Naive thymus-derived CD8-positive, alpha-beta T cell (primary cell): Measurements from ENCODE around the gene IQCB1. TPM values are rescaled to one million over a fixed set of nuclear protein-coding genes. Genes with fewer than 3 reads are reported as not detected.
A peak's percentile ranks its signal among the peaks of the same experiment; 100 is the strongest.

ENCODE experiments used
- ATAC-seq, 2 donors: fragments of 150-1000 bp; cut with Tn5 transposase in 1 of 2; sonication (Bioruptor Pico), chemical (Tn5 transposase) in 1 of 2; 1 replicate in 1 of 2; 2 replicates in 1 of 2; pipeline ENCODE4 v1.10.0; 2021; ENCODE audit warnings: mild to moderate bottlenecking in 2 of 2, moderate library complexity in 2 of 2
- POLR2A ChIA-PET: fragments of 350-600 bp; sonication (Branson Sonifier 250); formaldehyde crosslinking; loops from one replicate; lab custom pipeline; 2021; ENCODE audit warnings: antibody characterized with exemption; lab: Charles Lee
- DNase-seq, 10 donors: peaks; one replicate each; pipeline versions ENCODE4 v3.0.0 to v3.0.0-alpha.2; 2020 to 2022
- H3K27ac Mint-ChIP-seq, 10 donors: one replicate each; pipeline ENCODE4 v1.8.0; 2020 to 2022; ENCODE audit warnings: mild to moderate bottlenecking in 10 of 10, mixed read lengths in 10 of 10, moderate library complexity in 4 of 10, inconsistent platforms in 1 of 10
- H3K27me3 Mint-ChIP-seq, 5 donors: one replicate each; pipeline ENCODE4 v1.8.0; 2021 to 2022; ENCODE audit warnings: mixed read lengths in 5 of 5
- H3K36me3 Mint-ChIP-seq, 3 donors: one replicate each; pipeline ENCODE4 v1.8.0; 2020 to 2022; ENCODE audit warnings: mixed read lengths in 3 of 3, mild to moderate bottlenecking in 2 of 3, inconsistent platforms in 1 of 3
- H3K4me1 Mint-ChIP-seq, 4 donors: one replicate each; pipeline ENCODE4 v1.8.0; 2021 to 2022; ENCODE audit warnings: mixed read lengths in 4 of 4
- H3K4me3 Mint-ChIP-seq, 10 donors: one replicate each; pipeline ENCODE4 v1.8.0; 2020 to 2022; ENCODE audit warnings: mild to moderate bottlenecking in 10 of 10, mixed read lengths in 10 of 10, moderate library complexity in 6 of 10, inconsistent platforms in 1 of 10
- H3K9me3 Mint-ChIP-seq, 9 donors: one replicate each; pipeline ENCODE4 v1.8.0; 2020 to 2022; ENCODE audit warnings: mixed read lengths in 9 of 9, mild to moderate bottlenecking in 3 of 9, inconsistent platforms in 1 of 9, moderate library complexity in 1 of 9
- polyA plus RNA-seq, 3 donors: library from polyadenylated mRNA; unstranded; fragments of 300-500 nt; fragmentation: Illumina TruSeq; gene quantifications; one replicate each; pipeline ENCODE4 v1.2.3, GENCODE V29; 2021
- total RNA-seq, 8 experiments: library from RNA in 2 of 8; stranded (reverse) in 2 of 8; gene quantifications; one replicate each; pipeline ENCODE4 v1.2.3 and lab custom pipeline; 2021 to 2026

The IQCB1 gene
- total and polyA plus RNA-seq, 5 experiments from 2014 or later = 16.5 to 34.8 (median 18.0) TPM

DNA sequence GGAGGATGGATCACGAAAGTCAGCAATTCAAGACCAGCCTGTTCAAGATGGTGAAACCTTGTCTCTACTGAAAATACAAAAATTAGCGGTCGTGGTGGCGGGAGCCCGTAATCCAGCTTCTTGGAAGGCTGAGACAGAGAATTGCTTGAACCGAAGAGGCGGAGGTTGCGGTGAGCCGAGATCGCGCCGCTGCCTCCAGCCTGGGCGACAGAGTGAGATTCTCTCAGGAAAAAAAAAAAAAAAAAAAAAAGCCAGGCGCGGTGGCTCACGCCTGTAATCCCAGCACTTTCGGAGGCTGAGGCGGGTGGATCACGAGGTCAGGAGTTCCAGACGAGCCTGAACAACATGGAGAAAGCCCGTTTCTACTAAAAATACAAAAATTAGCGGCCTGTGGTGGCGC lies 5.1 kb upstream of the IQCB1 start:
- H3K27me3 Mint-ChIP-seq = no peaks in the 10 kb centered on the region
- POLR2A ChIA-PET = no interaction called here
- DNase-seq = no peak
- peaks cover 8 to 35% (median 18%) of the 10 kb centered on the region in 4 donors for H3K4me1 Mint-ChIP-seq
- no peak overlapping the region for H3K27ac Mint-ChIP-seq
- ATAC-seq = no peak
- H3K9me3 Mint-ChIP-seq = no peaks in the 10 kb centered on the region
- H3K36me3 Mint-ChIP-seq = peaks cover 0 to 2% (median 2%) of the 10 kb centered on the region in 3 donors
- H3K4me3 Mint-ChIP-seq = no peak overlapping the region

DNA sequence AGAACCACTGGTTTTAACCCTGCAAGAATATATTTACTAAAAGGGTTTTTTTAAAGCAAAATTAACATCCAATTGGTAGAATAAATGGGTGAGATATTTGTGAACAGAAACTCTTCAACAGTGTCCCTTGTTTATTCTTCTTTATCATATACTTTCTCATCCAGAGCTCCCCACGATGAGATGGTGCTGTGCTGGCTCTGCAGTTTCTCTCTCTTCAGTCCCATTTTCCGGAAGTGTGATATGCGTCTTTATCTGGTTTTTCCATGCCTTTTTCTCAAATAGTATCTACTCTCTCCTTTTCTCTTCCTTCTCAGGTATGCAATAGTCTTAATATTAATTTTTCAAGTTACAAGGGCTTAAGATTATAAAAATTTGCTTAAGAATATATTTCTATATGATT lies 1.6 kb upstream of the IQCB1 start:
- Mint-ChIP-seq H3K27me3 (no peaks in the 10 kb centered on the region), H3K4me1 (peaks cover 20 to 64% (median 43%) of the 10 kb centered on the region in 4 donors), H3K36me3 (peaks cover 0 to 18% (median 8%) of the 10 kb centered on the region in 3 donors), H3K9me3 (no peaks in the 10 kb centered on the region), H3K4me3 (peak overlapping the region; percentile 62 to 98 (median 94)), H3K27ac (peak overlapping the region in 5 of 10 donors; percentile 14 to 96 (median 60))
- DNase-seq (no peak), ATAC-seq (no peak)
- POLR2A ChIA-PET = no interaction called here

GRCh38 chr3:121836064-121836463 lies 1.2 kb upstream of the IQCB1 start:
- DNase-seq (no peak), ATAC-seq (no peak)
- peak overlapping the region; percentile 89 to 98 (median 96) for H3K4me3 Mint-ChIP-seq
- H3K4me1 Mint-ChIP-seq = peaks cover 20 to 68% (median 45%) of the 10 kb centered on the region in 4 donors
- no peaks in the 10 kb centered on the region for H3K9me3 Mint-ChIP-seq
- H3K27me3 Mint-ChIP-seq = no peaks in the 10 kb centered on the region
- peaks cover 0 to 22% (median 10%) of the 10 kb centered on the region in 3 donors for H3K36me3 Mint-ChIP-seq
- POLR2A ChIA-PET = interaction anchor here (1.5 kb wide), 1 partner anchor 548 kb away, joined by 8 read pairs; the partner anchor contains the start of genes FAM162A and MIX23
- H3K27ac Mint-ChIP-seq = peak overlapping the region in 8 of 10 donors; percentile 32 to 97 (median 91)

GRCh38 chr3:121835465-121835801 lies 573 bp upstream of the IQCB1 start:
- ATAC-seq (peak in 1 of 2 donors; percentile 22), DNase-seq (no peak)
- Mint-ChIP-seq H3K9me3 (no peaks in the 10 kb centered on the region), H3K36me3 (peaks cover 0 to 26% (median 10%) of the 10 kb centered on the region in 3 donors), H3K27me3 (no peaks in the 10 kb centered on the region), H3K4me1 (peaks cover 23 to 75% (median 51%) of the 10 kb centered on the region in 4 donors), H3K4me3 (peak overlapping the region; percentile 89 to 98 (median 96)), H3K27ac (peak overlapping the region; percentile 82 to 97 (median 94))
- POLR2A ChIA-PET = interaction anchor here (1.5 kb wide), 1 partner anchor 548 kb away, joined by 8 read pairs; the partner anchor contains the start of genes FAM162A and MIX23

- POLR2A ChIA-PET = interaction anchor here (0.6 to 1.7 kb wide), 3 partner anchors 9 to 176 kb away, joined by 3 to 5 read pairs (median 3); partner anchors contain the start of gene HCLS1
- DNase-seq = peak in 2 of 10 donors; percentile 2 to 7
- peak overlapping the region; percentile 89 to 98 (median 96) for H3K4me3 Mint-ChIP-seq
- H3K36me3 Mint-ChIP-seq = peaks cover 0 to 33% (median 10%) of the 10 kb centered on the region in 3 donors
- no peaks in the 10 kb centered on the region for H3K9me3 Mint-ChIP-seq
- peak overlapping the region; percentile 82 to 97 (median 94) for H3K27ac Mint-ChIP-seq
- H3K4me1 Mint-ChIP-seq = peaks cover 23 to 80% (median 57%) of the 10 kb centered on the region in 4 donors
- H3K27me3 Mint-ChIP-seq = no peaks in the 10 kb centered on the region
- ATAC-seq = no peak
Observed at GRCh38 chr3:121834157-121834670, 646 bp downstream of the IQCB1 start.

DNA sequence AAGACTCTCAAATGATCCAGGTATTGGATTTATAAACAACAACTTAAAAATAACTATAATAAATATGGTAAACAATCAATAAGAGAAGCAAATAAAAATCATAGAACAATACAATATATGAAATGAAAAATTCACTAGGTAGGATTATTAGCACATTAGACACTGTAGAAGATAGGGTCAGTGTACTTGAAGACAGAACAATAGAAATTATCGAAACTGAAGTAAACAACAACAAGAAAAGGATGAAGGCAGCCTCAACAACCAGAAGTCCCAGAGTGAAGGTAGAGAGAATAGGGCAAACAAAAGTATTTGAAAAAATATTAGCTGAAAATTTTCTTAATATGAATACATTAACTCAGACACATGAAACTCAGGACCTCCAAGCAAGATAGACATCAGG lies 11.9 kb downstream of the IQCB1 start:
- H3K4me1 Mint-ChIP-seq = peaks cover 17 to 34% (median 33%) of the 10 kb centered on the region in 4 donors
- H3K27ac Mint-ChIP-seq = no peak overlapping the region
- no peak for ATAC-seq
- H3K36me3 Mint-ChIP-seq = peaks cover 29 to 89% (median 83%) of the 10 kb centered on the region in 3 donors
- POLR2A ChIA-PET = no interaction called here
- no peaks in the 10 kb centered on the region for H3K27me3 Mint-ChIP-seq
- peak overlapping the region in 4 of 10 donors; percentile 34 to 61 (median 42) for H3K4me3 Mint-ChIP-seq
- peaks cover 0 to 11% (median 8%) of the 10 kb centered on the region in 9 donors for H3K9me3 Mint-ChIP-seq
- no peak for DNase-seq

DNA sequence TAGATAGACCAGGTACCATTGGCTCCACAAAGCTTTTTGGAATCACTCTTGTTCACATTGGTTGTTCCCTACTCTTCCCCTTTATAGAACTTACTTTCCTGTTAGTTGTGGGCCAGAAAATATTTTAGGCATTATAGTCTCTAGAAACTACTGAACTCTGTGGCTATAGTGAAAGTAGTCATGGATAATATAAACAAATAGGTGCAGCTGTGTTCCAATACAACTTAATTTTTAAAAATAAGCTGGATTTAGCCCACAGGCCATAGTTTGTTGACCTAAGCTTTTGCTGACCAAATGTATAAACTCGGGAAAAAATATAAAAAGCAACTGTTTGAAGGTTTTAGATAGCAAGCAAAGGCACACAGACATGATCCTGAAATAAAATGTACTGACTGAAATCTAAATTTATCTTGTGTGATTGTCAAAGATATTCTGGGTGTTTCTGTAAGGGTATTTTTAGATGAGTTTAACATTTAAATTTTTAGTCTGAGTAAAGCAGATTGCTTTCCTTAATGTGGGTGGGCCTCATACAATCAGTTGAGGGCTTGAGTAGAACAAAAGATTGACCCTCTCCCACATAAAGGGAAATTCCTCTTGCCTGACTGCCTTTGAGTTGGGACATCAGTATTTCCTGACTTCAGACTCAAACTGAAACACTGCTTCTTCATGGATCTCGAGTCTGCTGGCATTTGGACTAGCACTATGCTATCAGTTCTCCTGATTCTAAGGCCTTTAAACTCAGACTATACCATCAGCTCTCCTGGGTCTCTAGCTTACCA lies 13.2 kb downstream of the IQCB1 start:
- POLR2A ChIA-PET = no interaction called here
- peak overlapping the region in 2 of 10 donors; percentile 4 for H3K27ac Mint-ChIP-seq

DNA sequence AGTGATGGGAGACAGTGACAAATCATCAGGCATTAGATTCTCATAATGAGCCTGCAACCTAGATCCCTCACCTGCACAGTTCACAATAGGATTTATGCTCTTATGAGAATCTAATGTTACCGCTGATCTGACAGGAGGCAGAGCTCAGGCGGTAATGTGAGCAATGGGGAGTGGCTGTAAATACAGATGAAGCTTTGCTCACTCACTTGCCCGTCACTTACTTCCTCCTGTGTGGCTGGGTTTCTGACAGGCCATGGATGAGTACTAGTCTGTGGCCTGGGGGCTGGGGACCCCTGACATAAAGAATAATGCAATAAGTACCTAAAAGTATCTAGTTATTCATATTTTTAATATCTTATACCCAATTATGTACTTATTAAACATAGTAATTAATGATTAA lies 15.6 kb downstream of the IQCB1 start:
- POLR2A ChIA-PET = no interaction called here
- H3K27me3 Mint-ChIP-seq = no peaks in the 10 kb centered on the region
- ATAC-seq = no peak
- no peak overlapping the region for H3K27ac Mint-ChIP-seq
- H3K4me1 Mint-ChIP-seq = peaks cover 29 to 66% (median 58%) of the 10 kb centered on the region in 4 donors
- no peak overlapping the region for H3K4me3 Mint-ChIP-seq
- peaks cover 34 to 89% (median 83%) of the 10 kb centered on the region in 3 donors for H3K36me3 Mint-ChIP-seq
- no peak for DNase-seq
- peaks cover 0 to 19% (median 8%) of the 10 kb centered on the region in 9 donors for H3K9me3 Mint-ChIP-seq

More for the DNA sequence above, 13.2 kb downstream of the IQCB1 start:
- ATAC-seq = no peak
- H3K4me1 Mint-ChIP-seq = peaks cover 23 to 45% (median 42%) of the 10 kb centered on the region in 4 donors
- peaks cover 0 to 18% (median 8%) of the 10 kb centered on the region in 9 donors for H3K9me3 Mint-ChIP-seq
- no peaks in the 10 kb centered on the region for H3K27me3 Mint-ChIP-seq
- H3K4me3 Mint-ChIP-seq = no peak overlapping the region
- H3K36me3 Mint-ChIP-seq = peaks cover 41 to 89% (median 83%) of the 10 kb centered on the region in 3 donors
- DNase-seq = no peak

DNA sequence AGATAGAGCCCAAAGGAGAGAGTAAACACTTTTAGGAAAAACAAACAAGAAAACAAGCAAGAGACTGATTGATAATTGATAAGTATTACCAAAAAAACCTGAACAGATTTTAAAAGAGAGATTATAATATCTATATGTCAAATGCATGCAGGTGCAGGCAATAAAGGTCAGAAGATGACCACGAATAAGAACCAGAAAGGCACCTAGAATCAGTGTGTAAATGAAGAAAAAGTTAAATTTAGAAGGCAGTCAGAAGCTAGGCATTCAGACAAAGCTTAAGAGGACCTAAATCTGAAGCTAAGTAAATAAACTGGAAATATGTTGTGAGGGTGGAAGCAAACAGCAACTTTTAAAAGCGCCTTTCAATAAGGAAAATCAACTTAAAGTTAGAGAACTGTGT lies 16.3 kb downstream of the IQCB1 start:
- H3K36me3 Mint-ChIP-seq = peaks cover 34 to 89% (median 83%) of the 10 kb centered on the region in 3 donors
- DNase-seq (no peak), ATAC-seq (no peak)
- H3K27me3 Mint-ChIP-seq = no peaks in the 10 kb centered on the region
- H3K27ac Mint-ChIP-seq = peak overlapping the region in 3 of 10 donors; percentile 8 to 65 (median 52)
- POLR2A ChIA-PET = interaction anchor here (0.5 kb wide), 1 partner anchor 158 kb away, joined by 3 read pairs; no protein-coding TSS in a partner anchor
- peaks cover 34 to 73% (median 65%) of the 10 kb centered on the region in 4 donors for H3K4me1 Mint-ChIP-seq
- peaks cover 0 to 19% (median 8%) of the 10 kb centered on the region in 9 donors for H3K9me3 Mint-ChIP-seq
- H3K4me3 Mint-ChIP-seq = peak overlapping the region in 1 of 10 donors; percentile 5

DNA sequence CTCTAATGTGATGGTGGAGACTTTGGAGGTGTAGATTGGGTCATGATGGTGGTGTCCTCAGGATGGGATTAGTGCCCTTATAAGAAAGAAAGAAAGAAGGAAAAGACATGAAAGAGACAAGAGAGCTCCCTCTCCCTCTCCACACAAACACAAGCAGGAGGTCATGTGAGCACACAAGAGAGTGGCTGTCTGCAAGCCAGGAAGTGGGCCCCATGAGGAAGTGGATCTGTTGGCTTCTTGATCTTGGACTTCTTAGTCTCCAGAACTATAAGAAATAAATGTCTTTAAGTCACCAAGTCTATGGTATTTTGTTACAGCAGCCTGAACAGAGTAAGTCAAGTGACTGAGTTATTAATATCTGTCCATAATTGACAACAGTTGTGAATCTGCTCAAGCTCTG lies 17.1 kb downstream of the IQCB1 start:
- Mint-ChIP-seq H3K27ac (peak overlapping the region in 5 of 10 donors; percentile 2 to 86 (median 56)), H3K27me3 (no peaks in the 10 kb centered on the region), H3K4me3 (no peak overlapping the region), H3K9me3 (peaks cover 0 to 12% (median 6%) of the 10 kb centered on the region in 9 donors), H3K36me3 (peaks cover 25 to 87% (median 79%) of the 10 kb centered on the region in 3 donors), H3K4me1 (peaks cover 34 to 78% (median 70%) of the 10 kb centered on the region in 4 donors)
- POLR2A ChIA-PET = no interaction called here
- no peak for ATAC-seq
- DNase-seq = no peak

DNA sequence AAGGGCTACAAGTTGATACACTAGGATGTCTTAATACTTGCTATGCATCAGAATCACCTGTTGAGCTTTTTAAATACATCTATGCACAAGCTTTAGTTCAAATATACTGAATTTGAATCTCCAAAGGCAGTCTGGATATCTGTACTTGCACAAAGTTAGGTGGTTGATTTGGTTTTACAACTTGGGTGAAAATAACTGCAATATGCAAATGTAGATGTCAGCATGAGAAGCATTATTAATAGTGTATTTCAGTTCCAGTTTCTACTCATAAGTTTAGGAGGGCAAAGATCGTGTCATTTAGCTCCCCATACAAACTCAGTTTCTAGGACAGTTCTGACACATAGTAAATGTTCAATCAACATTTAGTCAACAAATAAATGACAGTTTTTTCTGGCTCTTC lies 25.6 kb downstream of the IQCB1 start:
- Mint-ChIP-seq H3K27me3 (no peaks in the 10 kb centered on the region), H3K9me3 (peaks cover 0 to 2% (median 0%) of the 10 kb centered on the region in 9 donors), H3K4me1 (peaks cover 10 to 48% (median 15%) of the 10 kb centered on the region in 4 donors), H3K4me3 (no peak overlapping the region), H3K27ac (peak overlapping the region in 1 of 10 donors; percentile 47), H3K36me3 (peaks cover 0 to 73% (median 40%) of the 10 kb centered on the region in 3 donors)
- POLR2A ChIA-PET = no interaction called here
- no peak for ATAC-seq
- DNase-seq = no peak

DNA sequence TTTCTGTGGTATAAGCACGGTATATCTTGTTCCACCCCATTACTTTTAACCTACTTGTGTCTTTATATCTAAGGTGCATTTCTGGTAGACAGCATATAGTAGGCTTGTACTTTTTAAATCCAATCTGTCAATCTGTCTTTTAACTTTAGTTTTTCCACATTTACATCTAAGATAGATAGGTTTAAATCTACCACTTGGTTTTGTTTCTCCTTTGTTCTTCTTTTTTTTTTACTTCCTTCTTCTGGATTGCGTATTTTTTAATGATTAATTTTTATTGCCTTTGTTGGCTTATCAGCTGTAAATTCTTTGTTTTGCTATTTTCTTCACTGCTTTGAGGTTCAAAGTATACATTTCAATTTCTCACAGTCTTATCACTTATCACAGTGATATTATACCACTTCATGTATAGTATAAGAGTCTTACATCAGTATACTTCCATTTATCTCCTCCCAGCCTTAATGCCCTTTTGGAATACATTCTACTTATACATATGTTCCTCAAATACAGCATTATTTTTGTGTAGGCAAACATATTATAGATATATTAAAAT lies 31.0 kb downstream of the IQCB1 start:
- H3K27ac Mint-ChIP-seq = peak overlapping the region in 1 of 10 donors; percentile 58
- peak overlapping the region in 1 of 10 donors; percentile 37 for H3K4me3 Mint-ChIP-seq

More for the DNA sequence above, 31.0 kb downstream of the IQCB1 start:
- H3K4me1 Mint-ChIP-seq = peaks cover 0 to 40% (median 5%) of the 10 kb centered on the region in 4 donors
- ATAC-seq (no peak), DNase-seq (no peak)
- no peaks in the 10 kb centered on the region for H3K9me3 Mint-ChIP-seq
- no peaks in the 10 kb centered on the region for H3K27me3 Mint-ChIP-seq
- peaks cover 0 to 68% (median 35%) of the 10 kb centered on the region in 3 donors for H3K36me3 Mint-ChIP-seq
- POLR2A ChIA-PET = no interaction called here
